Sigmoid colon (tissue), 4 donors: Measurements from ENCODE around the gene TFEB.

ENCODE experiments used
- CTCF ChIP-seq, 4 experiments: fragments of 450-650 bp in 3 of 4; fragments of 200-600 bp in 1 of 4; IDR thresholded peaks; one replicate each; pipeline ENCODE4 v1.5.1; 2016 to 2019; ENCODE audit warnings: antibody characterized with exemption in 4 of 4, mild to moderate bottlenecking in 3 of 4, moderate library complexity in 2 of 4
- EP300 ChIP-seq, 4 donors: sonication (generic); formaldehyde crosslinking; IDR thresholded peaks; one replicate each; pipeline ENCODE4 v1.6.1; 2017; ENCODE audit warnings: antibody characterized with exemption in 4 of 4
- POLR2A ChIP-seq, 2 donors: fragments of 450-650 bp; IDR thresholded peaks; one replicate each; pipeline ENCODE4 v1.6.1; 2016; ENCODE audit warnings: antibody characterized with exemption in 2 of 2, mild to moderate bottlenecking in 2 of 2, moderate library complexity in 2 of 2
- POLR2AphosphoS5 ChIP-seq, 4 donors: sonication (generic); formaldehyde crosslinking; IDR thresholded peaks; one replicate each; pipeline ENCODE4 v1.6.1; 2017; ENCODE audit warnings: antibody characterized with exemption in 4 of 4

GRCh38 chr6:41723530-41724227 lies 11.7 kb downstream of the TFEB start:
- TF ChIP-seq CTCF (IDR thresholded peaks at IDR 0.05): no peak
- peak in 2 of 4 donors; percentile 10 to 41 for TF ChIP-seq POLR2AphosphoS5 (IDR thresholded peaks at IDR 0.05)
- TF ChIP-seq EP300 (IDR thresholded peaks at IDR 0.05): no peak
- TF ChIP-seq POLR2A (IDR thresholded peaks at IDR 0.05): no peak
